GM10847 (cell line): Measurements from ENCODE around the gene VMAC.

Source experiments
- POLR2A ChIP-seq: IDR thresholded peaks from 2 replicates; pipeline ENCODE4 v1.6.1; 2011; ENCODE audit not compliant: insufficient read length; ENCODE audit errors: extremely low read depth

VMAC gene

GRCh38 chr19:5899728-5900526 is 4.7 kb upstream of the VMAC start:
- TF ChIP-seq POLR2A = no peak

DNA sequence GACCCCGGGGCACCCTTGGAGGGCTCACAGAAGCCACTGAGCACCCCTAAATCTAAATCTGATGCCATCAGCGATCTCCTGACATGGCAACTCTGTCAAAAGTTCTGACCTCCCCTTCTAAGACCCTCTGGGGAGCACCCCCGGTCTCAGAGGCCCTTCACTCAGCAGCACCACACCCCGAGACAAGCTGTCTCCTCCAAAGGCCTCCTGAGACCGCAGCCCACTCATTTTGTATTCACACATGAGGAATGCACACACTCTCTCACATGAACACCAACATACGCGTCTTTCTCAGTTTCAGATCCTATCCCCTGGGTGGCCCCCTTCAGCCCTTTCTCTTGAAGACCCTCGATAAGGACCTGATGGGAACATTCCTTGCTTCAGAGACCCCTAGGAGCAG is 3.7 kb upstream of the VMAC start:
- no peak for TF ChIP-seq POLR2A

DNA sequence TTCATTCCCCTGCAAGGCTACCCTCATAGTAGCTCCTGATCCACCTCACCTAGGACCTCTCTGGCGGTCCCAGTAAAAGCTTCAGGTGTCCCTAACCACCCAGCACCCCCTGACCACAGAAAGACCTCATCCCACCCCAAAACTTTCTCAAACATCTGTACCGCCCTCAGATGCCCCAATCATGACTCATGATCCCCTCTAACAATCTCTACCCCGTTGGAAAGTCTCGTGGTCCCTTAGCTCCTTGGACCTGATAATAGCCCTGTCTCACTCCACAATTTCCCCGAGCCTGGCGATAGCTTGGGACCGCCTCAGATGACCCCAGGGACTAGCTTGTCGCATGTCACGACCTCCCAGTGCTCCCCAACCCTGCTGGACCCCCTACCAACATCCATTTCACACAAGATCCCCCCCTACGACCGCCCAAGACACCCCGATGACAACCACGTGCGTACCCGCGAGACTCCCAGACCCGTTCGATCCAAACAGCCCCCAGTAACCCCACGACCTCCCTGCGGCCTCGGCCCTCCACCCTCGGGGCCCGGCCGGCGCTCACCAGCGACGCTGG is 1.5 kb upstream of the VMAC start:
- no peak for TF ChIP-seq POLR2A

DNA sequence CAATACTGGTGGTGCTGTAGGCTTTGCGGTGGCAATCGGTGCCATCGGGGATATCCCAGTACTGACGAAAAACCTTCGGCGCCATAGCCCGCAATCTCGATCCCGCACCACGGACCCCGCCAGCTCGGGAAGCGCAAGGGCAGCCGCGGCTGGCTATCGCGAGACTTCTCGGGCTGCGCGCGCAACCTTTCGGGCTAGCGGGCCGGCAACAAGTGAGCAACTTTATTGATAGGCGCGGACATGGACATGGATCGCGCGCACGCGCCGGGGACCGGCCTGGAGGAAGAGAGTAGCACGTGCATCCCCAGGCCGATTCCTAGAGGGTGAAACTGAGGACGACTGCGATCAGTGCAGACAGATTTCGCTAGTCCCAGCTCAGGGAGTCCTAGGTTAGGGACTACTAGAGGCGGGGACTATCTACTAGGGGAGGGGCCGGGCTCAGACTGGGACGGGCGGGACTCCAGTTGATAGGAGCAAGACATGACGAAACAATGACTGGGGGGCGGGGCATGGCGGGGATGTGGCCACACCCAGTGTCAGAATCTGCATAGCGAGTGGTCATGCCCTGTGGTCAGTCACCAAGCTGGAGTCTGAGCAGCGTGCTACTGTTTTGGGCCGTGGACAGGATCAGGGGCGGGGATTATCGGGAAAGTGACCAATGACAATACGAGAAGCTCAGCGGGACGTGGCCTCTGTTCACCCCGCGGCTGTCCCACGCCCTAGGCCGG is 884 bp upstream of the VMAC start, which contains the start of gene NDUFA11:
Gene NDUFA11, minus strand, starts transcription at position 167 of the 728 bp plus-strand sequence. Its CDS starts 82 bp downstream, at position 85.
- peak; percentile 85 for TF ChIP-seq POLR2A

DNA sequence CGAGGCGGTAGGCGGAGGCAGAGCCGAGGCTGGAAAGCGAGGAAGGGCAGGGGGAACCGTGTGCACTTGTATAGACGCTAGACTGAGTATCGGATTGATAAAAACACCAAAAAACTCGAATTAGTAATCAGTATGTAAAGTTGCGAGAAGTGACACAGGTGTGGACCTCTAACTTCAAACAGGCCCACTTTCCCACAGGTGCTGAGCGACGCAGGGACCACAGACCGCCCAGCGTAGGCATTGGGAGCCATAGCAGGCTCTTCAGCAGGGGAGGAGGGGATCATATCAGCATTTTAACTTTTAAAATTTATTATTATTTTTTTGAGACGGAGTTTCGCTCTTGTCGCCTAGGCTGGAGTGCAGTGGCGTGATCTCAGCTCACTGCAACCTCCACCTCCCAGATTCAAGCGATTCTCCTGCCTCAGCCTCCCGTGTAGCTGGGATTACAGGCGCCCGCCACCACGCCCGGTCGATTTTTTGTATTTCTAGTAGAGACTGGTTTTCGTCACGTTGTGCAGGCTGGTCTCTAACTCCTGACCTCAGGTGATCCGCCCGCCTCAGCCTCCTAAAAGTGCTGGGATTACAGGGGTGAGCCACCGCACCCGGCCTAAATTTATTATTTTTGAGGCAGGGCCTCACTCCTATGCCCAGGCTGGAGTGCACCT is 574 bp downstream of the VMAC start:
- no peak for TF ChIP-seq POLR2A

DNA sequence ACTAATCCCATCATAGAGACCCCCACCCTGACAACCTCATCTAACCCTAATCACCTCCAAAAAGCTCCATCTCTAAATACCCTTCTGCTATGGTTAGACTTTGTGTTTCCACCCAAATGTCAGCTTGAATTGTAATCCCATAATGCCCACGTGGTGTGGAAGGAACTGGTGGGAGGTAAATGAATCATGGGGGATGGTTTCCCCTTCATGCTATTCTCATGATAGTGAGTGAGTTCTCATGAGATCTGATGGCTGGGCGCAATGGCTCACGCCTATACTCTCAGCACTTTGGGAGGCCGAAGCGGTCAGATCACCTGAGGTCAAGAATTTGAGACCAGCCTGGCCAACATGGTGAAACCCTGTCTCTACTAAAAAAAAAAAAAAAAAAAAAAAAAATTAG is 2.6 kb downstream of the VMAC start:
- TF ChIP-seq POLR2A = no peak

DNA sequence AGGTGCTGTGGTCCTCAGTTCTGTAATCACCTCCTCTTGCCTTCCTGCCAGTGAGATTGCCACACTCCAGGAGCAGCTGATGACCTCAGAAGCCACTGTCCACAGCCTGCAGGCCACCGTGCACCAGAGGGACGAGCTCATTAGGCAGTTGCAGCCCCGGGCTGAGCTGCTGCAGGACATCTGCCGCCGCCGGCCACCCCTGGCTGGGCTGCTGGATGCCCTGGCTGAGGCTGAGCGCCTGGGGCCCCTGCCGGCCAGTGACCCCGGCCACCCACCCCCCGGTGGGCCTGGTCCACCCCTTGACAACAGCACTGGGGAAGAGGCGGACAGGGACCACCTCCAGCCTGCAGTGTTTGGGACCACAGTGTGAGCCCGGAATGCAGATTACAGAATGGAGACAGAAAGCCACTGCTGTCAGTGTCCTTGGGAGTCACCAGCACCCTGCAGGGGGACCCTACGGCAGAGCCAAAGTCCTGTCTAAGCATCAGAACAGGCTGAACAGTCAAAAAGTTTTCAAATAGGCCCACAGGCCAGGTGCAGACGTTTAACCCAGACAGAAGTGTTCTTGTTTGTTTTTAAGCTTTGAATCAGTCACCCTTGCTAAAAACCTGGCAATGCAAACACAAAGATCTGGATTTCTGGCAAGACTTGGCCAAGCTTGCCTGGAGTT is 4.2 kb downstream of the VMAC start:
- TF ChIP-seq POLR2A = no peak

DNA sequence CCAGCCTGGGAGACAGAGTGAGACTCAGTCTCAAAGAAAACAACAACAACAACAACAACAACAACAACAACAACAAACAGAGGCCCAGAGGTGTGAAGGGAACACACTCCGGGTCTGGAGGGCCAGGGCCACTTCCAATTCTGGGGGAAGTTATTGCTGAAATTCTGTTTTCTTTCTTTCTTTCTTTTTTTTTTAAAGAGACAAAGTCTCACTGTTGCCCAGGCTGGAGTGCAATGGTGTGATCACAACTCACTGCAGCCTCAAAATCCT is 5.9 kb downstream of the VMAC start:
- no peak for TF ChIP-seq POLR2A

DNA sequence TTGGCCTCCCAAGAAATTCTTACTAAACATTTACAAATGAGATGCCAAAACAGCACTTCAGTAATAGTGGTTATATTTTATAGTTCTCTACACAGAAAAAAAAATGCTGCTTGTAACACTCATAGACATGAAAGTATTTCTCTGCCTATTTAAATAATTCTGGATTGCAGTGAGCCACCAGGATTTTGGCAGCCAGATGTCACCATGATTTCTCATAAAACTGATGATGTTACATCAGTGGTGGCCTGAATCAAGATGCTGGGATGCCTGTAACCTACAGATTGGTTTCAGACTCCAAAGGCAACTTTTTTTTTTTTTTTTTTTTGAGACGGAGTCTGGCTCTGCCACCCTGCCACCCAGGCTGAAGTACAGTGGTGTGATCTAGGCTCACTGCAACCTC is 6.7 kb downstream of the VMAC start:
- no peak for TF ChIP-seq POLR2A

- TF ChIP-seq POLR2A = no peak
Measured at GRCh38 chr19:5913739-5914357, 9.2 kb downstream of the VMAC start, which contains the start of gene CAPS. Gene CAPS (plus strand): TSS chr19:5914254. CDS start chr19:5914407, 153 bp downstream.

GRCh38 chr19:5914358-5914774 is 9.7 kb downstream of the VMAC start:
- no peak for TF ChIP-seq POLR2A

- TF ChIP-seq POLR2A = no peak
Measured at GRCh38 chr19:5914946-5915781, 10.5 kb downstream of the VMAC start.

GRCh38 chr19:5915782-5916165 is 11.1 kb downstream of the VMAC start:
- TF ChIP-seq POLR2A = no peak

DNA sequence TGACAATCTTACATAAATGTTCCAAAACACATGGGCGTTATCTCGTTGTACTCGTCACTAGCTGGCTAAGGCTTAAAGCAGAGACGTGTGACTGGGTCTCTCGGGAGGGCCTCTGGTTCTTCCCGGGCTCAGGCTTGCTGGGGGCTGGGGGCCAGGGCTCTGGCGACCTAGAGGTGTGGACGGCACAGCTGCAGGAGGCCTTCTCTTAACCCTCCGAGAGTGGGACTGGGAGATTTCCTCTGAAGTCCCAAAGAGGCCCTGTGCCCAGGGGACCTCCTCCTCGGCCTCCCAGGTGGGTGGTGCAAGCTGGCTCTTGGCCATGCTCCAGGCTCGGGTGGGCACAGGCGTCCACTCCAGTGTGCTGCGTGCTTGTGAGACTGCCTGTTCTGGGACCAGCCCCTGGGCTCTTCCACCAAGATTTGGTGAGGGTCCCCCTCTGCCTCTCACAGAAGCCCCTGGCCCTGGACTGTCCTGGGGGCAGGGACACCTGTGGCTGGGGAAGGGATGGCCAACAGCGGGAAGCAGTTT is 11.6 kb downstream of the VMAC start:
- no peak for TF ChIP-seq POLR2A
